RWPE1 (cell line): ENCODE data around the gene KCTD16.

Experiments
- CTCF ChIA-PET: fragments of 350-600 bp; sonication (Branson Sonifier 250); formaldehyde crosslinking; extraction: SDS; loops from one replicate; lab custom pipeline; 2021; lab: Yijun Ruan, JAX
- POLR2A ChIA-PET: fragments of 400-600 bp; formaldehyde crosslinking; extraction: SDS; loops from one replicate; lab custom pipeline; 2020; ENCODE audit warnings: antibody characterized with exemption; ENCODE audit not compliant: low non-redundant PET; lab: Yijun Ruan, JAX
- DNase-seq: peaks from one replicate; pipeline ENCODE4 v3.0.0; 2012; ENCODE audit warnings: low spot score
- H3K27ac ChIP-seq: fragments of 450-650 bp; 2 replicates; pipeline ENCODE4 v1.5.1; 2017
- TF ChIP-seq, protein P1 (sequence below): fragments of 450-650 bp; conservative IDR thresholded peaks from 2 replicates; pipeline ENCODE4 v1.5.1; 2017; ENCODE audit warnings: low read depth, mild to moderate bottlenecking

Gene KCTD16

DNA sequence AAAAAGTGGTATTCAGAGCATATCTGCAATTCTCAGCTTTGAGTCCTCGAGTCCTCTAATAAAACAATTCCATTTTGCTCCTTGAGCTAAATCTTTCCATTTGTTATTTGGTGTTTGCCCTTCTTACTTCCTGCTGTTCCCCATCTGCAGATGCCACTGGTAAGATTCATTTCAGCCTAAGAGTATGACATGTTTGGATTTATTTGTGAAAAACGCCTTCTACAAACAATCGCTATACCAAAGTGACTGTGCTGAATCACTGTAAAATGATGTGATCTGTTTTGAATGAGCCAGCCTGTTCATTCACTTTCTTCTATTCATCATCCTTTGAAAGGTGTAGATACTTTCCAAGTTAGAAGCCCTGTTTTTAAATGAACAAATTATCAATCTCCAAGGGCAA, 27.7 kb downstream of the KCTD16 start:
- TF ChIP-seq, protein P1, sequence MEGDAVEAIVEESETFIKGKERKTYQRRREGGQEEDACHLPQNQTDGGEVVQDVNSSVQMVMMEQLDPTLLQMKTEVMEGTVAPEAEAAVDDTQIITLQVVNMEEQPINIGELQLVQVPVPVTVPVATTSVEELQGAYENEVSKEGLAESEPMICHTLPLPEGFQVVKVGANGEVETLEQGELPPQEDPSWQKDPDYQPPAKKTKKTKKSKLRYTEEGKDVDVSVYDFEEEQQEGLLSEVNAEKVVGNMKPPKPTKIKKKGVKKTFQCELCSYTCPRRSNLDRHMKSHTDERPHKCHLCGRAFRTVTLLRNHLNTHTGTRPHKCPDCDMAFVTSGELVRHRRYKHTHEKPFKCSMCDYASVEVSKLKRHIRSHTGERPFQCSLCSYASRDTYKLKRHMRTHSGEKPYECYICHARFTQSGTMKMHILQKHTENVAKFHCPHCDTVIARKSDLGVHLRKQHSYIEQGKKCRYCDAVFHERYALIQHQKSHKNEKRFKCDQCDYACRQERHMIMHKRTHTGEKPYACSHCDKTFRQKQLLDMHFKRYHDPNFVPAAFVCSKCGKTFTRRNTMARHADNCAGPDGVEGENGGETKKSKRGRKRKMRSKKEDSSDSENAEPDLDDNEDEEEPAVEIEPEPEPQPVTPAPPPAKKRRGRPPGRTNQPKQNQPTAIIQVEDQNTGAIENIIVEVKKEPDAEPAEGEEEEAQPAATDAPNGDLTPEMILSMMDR = no peak
- no peak overlapping the region for H3K27ac ChIP-seq
- POLR2A ChIA-PET = no interaction called here
- CTCF ChIA-PET = interaction anchor here (1.0 kb wide), 1 partner anchor 611 kb away, joined by 3 read pairs; no protein-coding TSS in a partner anchor
- no peak for DNase-seq

DNA sequence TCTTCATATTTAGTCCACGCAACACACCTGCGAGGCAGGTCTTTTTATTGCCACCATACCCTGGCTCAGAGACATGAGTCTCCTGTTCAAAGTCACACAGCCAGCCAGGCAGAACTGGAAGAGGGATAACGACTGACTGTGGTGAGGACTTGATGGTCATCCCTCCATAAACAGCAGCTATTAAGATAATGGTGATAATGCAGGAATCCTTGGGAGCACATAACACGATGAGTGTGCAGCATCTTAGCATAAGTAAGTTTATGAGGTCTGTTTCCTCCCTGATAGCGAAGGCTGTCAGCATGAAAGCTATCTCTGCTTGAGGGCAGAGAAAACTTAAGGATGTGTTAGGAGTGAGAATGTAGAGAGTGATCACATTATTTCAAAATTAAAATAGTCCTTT, 30.9 kb downstream of the KCTD16 start:
- TF ChIP-seq, protein P1 = no peak
- ChIA-PET POLR2A (no interaction called here), CTCF (interaction anchor here (0.6 kb wide), 1 partner anchor 126 kb away, joined by 3 read pairs; no protein-coding TSS in a partner anchor)
- DNase-seq = no peak
- no peak overlapping the region for H3K27ac ChIP-seq

DNA sequence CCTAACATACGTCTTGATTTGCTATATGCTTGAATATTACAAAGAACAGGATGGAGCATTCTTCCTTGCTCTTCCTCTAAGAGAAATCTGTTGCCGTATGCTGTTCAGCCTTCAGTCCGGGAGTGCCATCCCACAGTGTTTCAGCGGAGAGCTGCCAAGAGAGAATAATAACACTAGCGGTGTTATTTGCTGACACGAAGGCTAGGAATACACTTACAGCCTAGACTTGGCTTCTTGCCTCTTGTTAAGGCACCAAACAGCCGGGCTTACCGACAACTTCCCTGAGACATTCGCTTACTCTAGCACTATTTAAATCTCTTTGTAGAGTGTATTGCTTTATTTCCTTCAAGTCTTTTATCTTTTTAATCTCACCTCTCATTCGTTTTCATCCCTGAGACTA, 31.4 kb downstream of the KCTD16 start:
- TF ChIP-seq, protein P1 = no peak
- CTCF ChIA-PET = interaction anchor here (0.6 kb wide), 1 partner anchor 293 kb away, joined by 4 read pairs; no protein-coding TSS in a partner anchor

DNA sequence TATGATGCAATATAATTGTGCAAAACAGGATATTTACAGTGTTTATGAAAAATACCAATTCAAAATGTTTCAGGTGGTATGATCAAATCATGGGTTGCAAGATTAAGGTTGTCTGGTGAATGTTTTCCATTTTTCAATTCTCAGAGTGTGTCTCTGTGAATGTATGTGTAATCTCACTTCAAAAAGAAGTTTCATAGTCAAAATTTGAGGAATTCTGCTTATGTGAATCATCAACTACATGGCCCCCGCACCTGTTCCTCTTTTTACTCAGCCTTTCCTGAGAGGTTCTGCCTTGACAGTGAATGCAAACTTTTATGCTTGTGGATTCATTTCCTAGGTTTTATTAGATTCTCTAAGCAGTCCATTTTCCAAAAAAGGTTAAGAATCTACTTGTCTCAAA, 32.1 kb downstream of the KCTD16 start:
- no peak for DNase-seq
- TF ChIP-seq, protein P1 = no peak
- no peak overlapping the region for H3K27ac ChIP-seq
- CTCF ChIA-PET = interaction anchor here (0.9 to 1.8 kb wide), 2 partner anchors 12 to 265 kb away, joined by 3 to 14 read pairs; no protein-coding TSS in a partner anchor
- POLR2A ChIA-PET = no interaction called here

More for the DNA sequence above, 31.4 kb downstream of the KCTD16 start:
- H3K27ac ChIP-seq = no peak overlapping the region
- POLR2A ChIA-PET = no interaction called here
- no peak for DNase-seq

DNA sequence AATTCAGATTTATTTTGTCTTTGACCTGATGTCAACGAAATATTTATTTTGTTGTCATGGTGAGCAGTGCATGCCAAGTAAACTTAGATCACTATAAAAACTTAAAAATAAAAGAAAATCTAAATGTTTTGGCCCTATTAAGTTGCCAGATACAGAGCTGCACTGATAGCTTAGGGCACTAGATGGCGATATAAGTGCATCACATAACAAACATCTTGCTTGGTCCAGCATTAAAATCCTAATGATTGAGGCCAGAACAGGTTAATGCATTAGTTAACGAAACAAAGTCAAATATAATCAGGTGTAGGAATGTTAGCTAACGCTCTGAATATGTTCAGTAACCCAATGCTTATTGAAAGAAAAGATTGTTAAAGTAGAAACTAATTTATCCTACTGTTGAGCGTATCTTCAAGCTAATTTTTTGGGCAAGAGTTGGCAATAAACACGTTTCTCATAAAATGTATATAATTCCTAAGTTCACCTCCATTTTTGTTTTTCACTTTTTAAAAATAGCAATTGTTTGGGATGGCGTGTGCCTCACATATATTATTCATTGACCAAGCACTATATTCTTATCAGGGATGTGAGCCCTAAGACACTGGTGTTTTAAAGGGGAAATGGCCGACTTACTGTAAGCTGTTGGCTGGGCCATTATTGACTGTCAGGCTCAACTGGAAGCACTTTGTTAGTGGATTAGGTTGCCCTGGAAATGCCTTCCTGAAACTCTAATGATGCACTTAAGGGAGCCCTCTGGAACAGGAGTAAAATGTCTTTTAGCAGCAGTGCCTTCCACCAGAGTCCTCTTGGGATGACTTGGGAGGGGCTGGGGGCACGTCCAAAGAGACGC, 33.3 kb downstream of the KCTD16 start:
- ChIA-PET CTCF (interaction anchor here (0.5 to 1.8 kb wide), 16 partner anchors 8 to 1627 kb away, joined by 3 to 19 read pairs (median 3); no protein-coding TSS in a partner anchor), POLR2A (no interaction called here)
- no peak overlapping the region for H3K27ac ChIP-seq
- peak; percentile 49 for DNase-seq
- TF ChIP-seq, protein P1 = peak; percentile 97

DNA sequence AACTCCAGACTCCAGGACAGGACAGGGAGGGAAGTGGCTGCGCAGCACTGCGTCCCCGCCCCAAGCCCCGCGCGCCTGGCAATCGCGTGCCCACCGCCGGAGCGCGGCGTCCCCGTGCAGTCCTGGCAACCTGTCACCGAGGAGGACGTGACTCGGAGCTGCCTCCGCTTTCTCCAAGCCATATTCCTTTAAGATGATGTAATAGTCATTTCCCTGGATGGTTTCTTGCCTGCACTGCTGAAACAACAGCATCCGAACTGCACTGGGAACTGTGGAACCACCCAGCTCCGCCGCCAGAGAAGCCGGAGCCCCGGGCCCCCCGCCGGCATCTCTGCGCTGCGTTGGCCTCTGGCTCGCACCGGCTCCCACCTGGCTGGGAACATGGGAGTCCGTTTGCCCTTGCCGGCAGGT, 34.5 kb downstream of the KCTD16 start:
- DNase-seq = no peak
- POLR2A ChIA-PET = no interaction called here
- CTCF ChIA-PET = interaction anchor here (1.2 to 1.7 kb wide), 2 partner anchors 202 to 1621 kb away, joined by 3 to 6 read pairs; no protein-coding TSS in a partner anchor
- TF ChIP-seq, protein P1 = no peak
- H3K27ac ChIP-seq = no peak overlapping the region
